ENCODE measurements around the gene AKNA.

The AKNA gene

GRCh38 chr9:114364134-114365041, 23.4 kb downstream of the AKNA start:
- DNase-seq (ENCODE audit: extremely low read depth in 1 of 2, low read depth in 1 of 2): no peak

GRCh38 chr9:114363424-114363823, 24.4 kb downstream of the AKNA start:
- no peak for DNase-seq (ENCODE audit: extremely low read depth in 1 of 2, low read depth in 1 of 2)

- DNase-seq (ENCODE audit: extremely low read depth in 1 of 2, low read depth in 1 of 2): no peak
Observed at GRCh38 chr9:114362394-114362793, 25.4 kb downstream of the AKNA start.

- no peak for DNase-seq (ENCODE audit: extremely low read depth in 1 of 2, low read depth in 1 of 2)
Observed at GRCh38 chr9:114361542-114361941, 26.2 kb downstream of the AKNA start.

- DNase-seq (ENCODE audit: extremely low read depth in 1 of 2, low read depth in 1 of 2): no peak
Observed at GRCh38 chr9:114359801-114360200, 28.0 kb downstream of the AKNA start.

GRCh38 chr9:114357911-114358328, 29.9 kb downstream of the AKNA start:
- DNase-seq (ENCODE audit: extremely low read depth in 1 of 2, low read depth in 1 of 2): no peak

- DNase-seq (ENCODE audit: extremely low read depth in 1 of 2, low read depth in 1 of 2): no peak
Observed at GRCh38 chr9:114357360-114357759, 30.4 kb downstream of the AKNA start.

GRCh38 chr9:114356792-114357191, 31.0 kb downstream of the AKNA start:
- DNase-seq (ENCODE audit: extremely low read depth in 1 of 2, low read depth in 1 of 2): no peak

- no peak for DNase-seq (ENCODE audit: extremely low read depth in 1 of 2, low read depth in 1 of 2)
Observed at GRCh38 chr9:114355821-114356220, 32.0 kb downstream of the AKNA start.

GRCh38 chr9:114351932-114352331, 35.9 kb downstream of the AKNA start:
- no peak for DNase-seq (ENCODE audit: extremely low read depth in 1 of 2, low read depth in 1 of 2)

- DNase-seq (ENCODE audit: extremely low read depth in 1 of 2, low read depth in 1 of 2): no peak
Observed at GRCh38 chr9:114350636-114351401, 37.0 kb downstream of the AKNA start.

GRCh38 chr9:114349713-114350480, 37.9 kb downstream of the AKNA start:
- DNase-seq (ENCODE audit: extremely low read depth in 1 of 2, low read depth in 1 of 2): no peak

GRCh38 chr9:114348906-114349482, 38.8 kb downstream of the AKNA start:
- DNase-seq (ENCODE audit: extremely low read depth in 1 of 2, low read depth in 1 of 2): peak; percentile 80 to 96

GRCh38 chr9:114348261-114348905, 39.4 kb downstream of the AKNA start:
- DNase-seq (ENCODE audit: extremely low read depth in 1 of 2, low read depth in 1 of 2): no peak

GRCh38 chr9:114347675-114348074, 40.1 kb downstream of the AKNA start:
- no peak for DNase-seq (ENCODE audit: extremely low read depth in 1 of 2, low read depth in 1 of 2)

- no peak for DNase-seq (ENCODE audit: extremely low read depth in 1 of 2, low read depth in 1 of 2)
Observed at GRCh38 chr9:114346146-114346545, 41.6 kb downstream of the AKNA start.

GRCh38 chr9:114345493-114346065, 42.2 kb downstream of the AKNA start:
- no peak for DNase-seq (ENCODE audit: extremely low read depth in 1 of 2, low read depth in 1 of 2)

GRCh38 chr9:114344692-114345091, 43.1 kb downstream of the AKNA start:
- DNase-seq (ENCODE audit: extremely low read depth in 1 of 2, low read depth in 1 of 2): no peak

GRCh38 chr9:114344188-114344566, 43.6 kb downstream of the AKNA start:
- no peak for DNase-seq (ENCODE audit: extremely low read depth in 1 of 2, low read depth in 1 of 2)

All from stimulated activated CD8-positive, alpha-beta memory T cell treated with anti-CD3 and anti-CD28 coated beads, Interleukin-7, amount 100 ng/mL, for 48 hours (primary cell).